UCSD-AML1 (cell line): ENCODE data around the gene PAQR6.

Experiments
- DNase-seq: peaks from one replicate; lab custom pipeline; 2025; ENCODE audit not compliant: unreplicated experiment; lab: John Stamatoyannopoulos, UW

The PAQR6 gene

GRCh38 chr1:156247460-156248322 is at the start of gene PAQR6:
TSS of gene PAQR6 (minus strand) at chr1:156248056. CDS start at chr1:156246731, 1,325 bp downstream.
- DNase-seq, result no peak

- peak; percentile 46 for DNase-seq
These were observed 47.6 kb upstream of the PAQR6 start, which contains the start of gene GLMP for GRCh38 chr1:156295391-156295947. TSS of gene GLMP (minus strand) at chr1:156295679. CDS start at chr1:156295645, 34 bp downstream.

GRCh38 chr1:156293895-156294294 is 46.0 kb upstream of the PAQR6 start:
- no peak for DNase-seq

- DNase-seq, result no peak
These were observed 45.2 kb upstream of the PAQR6 start for GRCh38 chr1:156293098-156293434.

- no peak for DNase-seq
These were observed 43.6 kb upstream of the PAQR6 start for GRCh38 chr1:156291226-156292061.

- no peak for DNase-seq
These were observed 42.0 kb upstream of the PAQR6 start for GRCh38 chr1:156289857-156290256.

GRCh38 chr1:156286061-156286460 is 38.2 kb upstream of the PAQR6 start:
- no peak for DNase-seq

- DNase-seq, result no peak
These were observed 37.6 kb upstream of the PAQR6 start for GRCh38 chr1:156285437-156285836.

- DNase-seq, result no peak
These were observed 36.9 kb upstream of the PAQR6 start for GRCh38 chr1:156284757-156285156.

- no peak for DNase-seq
These were observed 36.3 kb upstream of the PAQR6 start, which contains the start of gene TMEM79 for GRCh38 chr1:156284112-156284511. TSS of gene TMEM79 (plus strand) at chr1:156284325. CDS start at chr1:156285227, 902 bp downstream.

GRCh38 chr1:156283521-156283920 is 35.7 kb upstream of the PAQR6 start:
- no peak for DNase-seq

- peak; percentile 94 for DNase-seq
These were observed 34.8 kb upstream of the PAQR6 start, which contains the start of gene SMG5 for GRCh38 chr1:156282479-156283222. TSS of gene SMG5 (minus strand) at chr1:156282825. CDS start at chr1:156282680, 145 bp downstream.

- DNase-seq, result peak; percentile 20
These were observed 34.0 kb upstream of the PAQR6 start for GRCh38 chr1:156281693-156282478.

- DNase-seq, result peak; percentile 42
These were observed 33.4 kb upstream of the PAQR6 start for GRCh38 chr1:156281281-156281680.

- no peak for DNase-seq
These were observed 32.0 kb upstream of the PAQR6 start for GRCh38 chr1:156279837-156280236.

- no peak for DNase-seq
These were observed 29.1 kb upstream of the PAQR6 start for GRCh38 chr1:156276966-156277381.

GRCh38 chr1:156276532-156276931 is 28.7 kb upstream of the PAQR6 start:
- no peak for DNase-seq

- no peak for DNase-seq
These were observed 22.5 kb upstream of the PAQR6 start for GRCh38 chr1:156270314-156270713.

GRCh38 chr1:156268336-156268735 is 20.5 kb upstream of the PAQR6 start:
- DNase-seq, result no peak

GRCh38 chr1:156266051-156266450 is 18.2 kb upstream of the PAQR6 start:
- no peak for DNase-seq
